HepG2 (cell line): ENCODE results near the gene PLXNC1. TPM values are rescaled to one million over a fixed set of nuclear protein-coding genes. Genes with fewer than 3 reads are reported as not detected.
A peak's percentile ranks its signal among the peaks of the same experiment; 100 is the strongest.

ENCODE experiments used
- ATF2 ChIP-seq: sonication (generic); formaldehyde crosslinking; IDR thresholded peaks from 2 replicates; pipeline ENCODE4 v1.4.0; 2020; ENCODE audit warnings: missing genetic modification reagents
- FOXA3 ChIP-seq: IDR thresholded peaks from 2 replicates; pipeline ENCODE4 v1.6.1; 2016; ENCODE audit warnings: missing genetic modification reagents, missing compliant biosample characterization
- IKZF1 ChIP-seq: fragments of 450-650 bp; IDR thresholded peaks from 2 replicates; pipeline ENCODE4 v1.7.1; 2016
- KAT2B ChIP-seq: fragments of 150-350 bp; IDR thresholded peaks from 2 replicates; pipeline ENCODE4 v1.6.1; 2014; ENCODE audit warnings: low read depth, low read length, borderline replicate concordance
- LCORL ChIP-seq, 2 experiments: fragments of 450-650 bp in 1 of 2; sonication (generic) in 1 of 2; formaldehyde crosslinking in 1 of 2; IDR thresholded peaks; 2 replicates each; pipeline versions ENCODE4 v1.5.0 to v1.6.1; 2017 to 2020; ENCODE audit warnings: antibody characterized with exemption in 1 of 2, missing genetic modification reagents in 1 of 2
- NCOR1 ChIP-seq: fragments of 200-600 bp; sonication (generic); IDR thresholded peaks from 2 replicates; pipeline ENCODE4 v1.7.0; 2017; ENCODE audit warnings: antibody characterized with exemption, low read length, borderline replicate concordance
- NFIC ChIP-seq: IDR thresholded peaks from 2 replicates; pipeline ENCODE4 v1.6.1; 2012; ENCODE audit warnings: mild to moderate bottlenecking, low read length, inconsistent platforms
- RXRB ChIP-seq: IDR thresholded peaks from 2 replicates; pipeline ENCODE4 v1.6.1; 2016; ENCODE audit warnings: borderline replicate concordance, missing genetic modification reagents, missing compliant biosample characterization
- SOX6 ChIP-seq, 2 experiments: fragments of 450-650 bp in 1 of 2; sonication (generic) in 1 of 2; formaldehyde crosslinking in 1 of 2; IDR thresholded peaks; 2 replicates each; pipeline versions ENCODE4 v1.4.0 to v1.6.1; 2017 to 2020; ENCODE audit warnings: antibody characterized with exemption in 1 of 2, mild to moderate bottlenecking in 1 of 2, missing genetic modification reagents in 1 of 2
- YEATS4 ChIP-seq: sonication (generic); formaldehyde crosslinking; IDR thresholded peaks from 2 replicates; pipeline ENCODE4 v1.4.0; 2020; ENCODE audit warnings: missing genetic modification reagents, borderline replicate concordance
- ZFP37 ChIP-seq: sonication (generic); formaldehyde crosslinking; IDR thresholded peaks from 2 replicates; pipeline ENCODE4 v1.4.0; 2020; ENCODE audit warnings: missing genetic modification reagents, borderline replicate concordance
- ZNF121 ChIP-seq: sonication (generic); formaldehyde crosslinking; IDR thresholded peaks from 2 replicates; pipeline ENCODE4 v1.5.0; 2020; ENCODE audit warnings: mild to moderate bottlenecking, missing genetic modification reagents
- ZNF281 ChIP-seq: sonication (generic); formaldehyde crosslinking; IDR thresholded peaks from 2 replicates; pipeline ENCODE4 v1.4.0; 2020; ENCODE audit warnings: missing genetic modification reagents, borderline replicate concordance
- ZNF441 ChIP-seq: sonication (generic); formaldehyde crosslinking; IDR thresholded peaks from 2 replicates; pipeline ENCODE4 v1.7.0; 2021; ENCODE audit warnings: missing genetic modification reagents, borderline replicate concordance
- ZNF790 ChIP-seq: sonication (generic); formaldehyde crosslinking; IDR thresholded peaks from 2 replicates; pipeline ENCODE4 v1.8.0; 2022; ENCODE audit warnings: missing genetic modification reagents, mild to moderate bottlenecking, borderline replicate concordance
- polyA plus RNA-seq, 8 experiments: library from polyadenylated mRNA; depleted of rRNA in 3 of 8; stranded (reverse) in 7 of 8; unstranded in 1 of 8; fragments of >200 nt; fragmentation: Illumina TruSeq in 4 of 8; extraction: Trizol in 4 of 8; gene quantifications; 2 replicates each; pipeline versions ENCODE4 v1.2.1 to v1.2.3, GENCODE V29; 2011 to 2016; ENCODE audit warnings: low read depth in 4 of 8, missing spikeins in 1 of 8, mixed read lengths in 1 of 8; ENCODE audit not compliant: insufficient read depth in 1 of 8
- total RNA-seq, 5 experiments: library from RNA; depleted of rRNA; stranded (reverse); fragments of >200 nt; fragmentation: Illumina TruSeq; extraction: Trizol; gene quantifications; 2 replicates each; pipeline ENCODE4 v1.2.3, GENCODE V29; 2016; ENCODE audit warnings: low read depth in 1 of 5
- TF ChIP-seq, protein P1 (sequence below), 2 experiments: sonication (generic) in 1 of 2; formaldehyde crosslinking in 1 of 2; IDR thresholded peaks; 2 replicates each; pipeline versions ENCODE4 v1.5.1 to v1.6.1; 2011 to 2020; ENCODE audit warnings: borderline replicate concordance in 1 of 2, low read depth in 1 of 2, low read length in 1 of 2, mild to moderate bottlenecking in 1 of 2, missing genetic modification reagents in 1 of 2, moderate library complexity in 1 of 2
- TF ChIP-seq, protein P2 (sequence below): sonication (generic); formaldehyde crosslinking; IDR thresholded peaks from 2 replicates; pipeline ENCODE4 v1.9.0; 2022; ENCODE audit warnings: low read depth, missing genetic modification reagents

PLXNC1 gene
- total and polyA plus RNA-seq, 2 of the 13 experiments (the other 11 are each of a cell fraction or from before 2014, with no cell fraction given): 6.6 to 11.2 TPM

- TF ChIP-seq, protein P1, sequence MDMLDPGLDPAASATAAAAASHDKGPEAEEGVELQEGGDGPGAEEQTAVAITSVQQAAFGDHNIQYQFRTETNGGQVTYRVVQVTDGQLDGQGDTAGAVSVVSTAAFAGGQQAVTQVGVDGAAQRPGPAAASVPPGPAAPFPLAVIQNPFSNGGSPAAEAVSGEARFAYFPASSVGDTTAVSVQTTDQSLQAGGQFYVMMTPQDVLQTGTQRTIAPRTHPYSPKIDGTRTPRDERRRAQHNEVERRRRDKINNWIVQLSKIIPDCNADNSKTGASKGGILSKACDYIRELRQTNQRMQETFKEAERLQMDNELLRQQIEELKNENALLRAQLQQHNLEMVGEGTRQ (IDR thresholded peaks at IDR 0.05; ENCODE audit: low read depth, low read length): no peak
- TF ChIP-seq, protein P1 (CRISPR knock-in tag; IDR thresholded peaks at IDR 0.05; ENCODE audit: borderline replicate concordance): no peak
- TF ChIP-seq ATF2: no peak
- TF ChIP-seq, protein P2, sequence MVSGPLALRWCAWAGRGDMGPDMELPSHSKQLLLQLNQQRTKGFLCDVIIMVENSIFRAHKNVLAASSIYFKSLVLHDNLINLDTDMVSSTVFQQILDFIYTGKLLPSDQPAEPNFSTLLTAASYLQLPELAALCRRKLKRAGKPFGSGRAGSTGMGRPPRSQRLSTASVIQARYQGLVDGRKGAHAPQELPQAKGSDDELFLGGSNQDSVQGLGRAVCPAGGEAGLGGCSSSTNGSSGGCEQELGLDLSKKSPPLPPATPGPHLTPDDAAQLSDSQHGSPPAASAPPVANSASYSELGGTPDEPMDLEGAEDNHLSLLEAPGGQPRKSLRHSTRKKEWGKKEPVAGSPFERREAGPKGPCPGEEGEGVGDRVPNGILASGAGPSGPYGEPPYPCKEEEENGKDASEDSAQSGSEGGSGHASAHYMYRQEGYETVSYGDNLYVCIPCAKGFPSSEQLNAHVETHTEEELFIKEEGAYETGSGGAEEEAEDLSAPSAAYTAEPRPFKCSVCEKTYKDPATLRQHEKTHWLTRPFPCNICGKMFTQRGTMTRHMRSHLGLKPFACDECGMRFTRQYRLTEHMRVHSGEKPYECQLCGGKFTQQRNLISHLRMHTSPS (CRISPR knock-in tag): 0 out of 2 replicates have a peak, but pooled peaks have one; percentile 12
- peak; percentile 39 for TF ChIP-seq LCORL (IDR thresholded peaks at IDR 0.05)
- TF ChIP-seq LCORL (CRISPR knock-in tag; IDR thresholded peaks at IDR 0.05): peak; percentile 62; the same call in 1 of the 2 replicates
- TF ChIP-seq FOXA3 (CRISPR knock-in tag): peak; percentile 76
- TF ChIP-seq IKZF1: no peak
- peak; percentile 83; the same call in 1 of the 2 replicates for TF ChIP-seq NFIC
- peak; percentile 34; the same call in 1 of the 2 replicates for TF ChIP-seq ZNF121 (CRISPR knock-in tag)
- peak; percentile 80; the same call in 1 of the 2 replicates for TF ChIP-seq NCOR1
- 0 out of 2 replicates have a peak, but pooled peaks have one; percentile 23 for TF ChIP-seq ZNF281 (CRISPR knock-in tag)
- 0 out of 2 replicates have a peak, but pooled peaks have one; percentile 24 for TF ChIP-seq YEATS4 (CRISPR knock-in tag)
- TF ChIP-seq ZFP37 (CRISPR knock-in tag): no peak
- no peak for TF ChIP-seq SOX6 (IDR thresholded peaks at IDR 0.05)
- peak; percentile 78; the same call in 1 of the 2 replicates for TF ChIP-seq SOX6 (CRISPR knock-in tag; IDR thresholded peaks at IDR 0.05)
- TF ChIP-seq KAT2B: no peak
- TF ChIP-seq RXRB: peak; percentile 72; the same call in 1 of the 2 replicates
- TF ChIP-seq ZNF790 (CRISPR knock-in tag): no peak
- no peak for TF ChIP-seq ZNF441
Measured at GRCh38 chr12:94183708-94184379, 35.5 kb downstream of the PLXNC1 start (continued).
